Endothelial cell (in vitro differentiated cells): ENCODE results near the gene RGS2. TPM values are rescaled to one million over a fixed set of nuclear protein-coding genes. Genes with fewer than 3 reads are reported as not detected.

ENCODE experiments used
- DNase-seq: peaks from one replicate; pipeline ENCODE4 v3.0.0; 2021; ENCODE audit warnings: low spot score
- H3K27ac Mint-ChIP-seq: one replicate; pipeline ENCODE4 v1.8.0; 2021; ENCODE audit warnings: mixed read lengths, inconsistent platforms; ENCODE audit not compliant: unreplicated experiment
- H3K27me3 Mint-ChIP-seq: one replicate; pipeline ENCODE4 v1.8.0; 2021; ENCODE audit warnings: mild to moderate bottlenecking, moderate library complexity, mixed read lengths, inconsistent platforms; ENCODE audit not compliant: unreplicated experiment
- H3K36me3 Mint-ChIP-seq: one replicate; pipeline ENCODE4 v1.8.0; 2021; ENCODE audit warnings: mild to moderate bottlenecking, low read depth, mixed read lengths, inconsistent platforms; ENCODE audit not compliant: unreplicated experiment
- H3K4me1 Mint-ChIP-seq: one replicate; pipeline ENCODE4 v1.8.0; 2021; ENCODE audit warnings: mild to moderate bottlenecking, mixed read lengths, inconsistent platforms; ENCODE audit not compliant: unreplicated experiment
- H3K4me3 Mint-ChIP-seq: one replicate; pipeline ENCODE4 v1.8.0; 2021; ENCODE audit warnings: mild to moderate bottlenecking, mixed read lengths, inconsistent platforms; ENCODE audit not compliant: unreplicated experiment
- H3K9me3 Mint-ChIP-seq: one replicate; pipeline ENCODE4 v1.8.0; 2021; ENCODE audit warnings: mixed read lengths, inconsistent platforms; ENCODE audit not compliant: unreplicated experiment
- total RNA-seq: library from RNA; stranded (reverse); fragmentation: NEBNext Ultra II Directional; extraction: Animal tissue kit (Norgen Biotek cat#: 25700); gene quantifications from one replicate; pipeline ENCODE4 v1.2.1, GENCODE V29; 2021; ENCODE audit not compliant: unreplicated experiment
- TF ChIP-seq, protein P1 (sequence below): fragments of 200-600 bp; sonication (generic); IDR thresholded peaks from one replicate; pipeline ENCODE4 v1.5.0; 2021; ENCODE audit warnings: antibody characterized with exemption; ENCODE audit not compliant: unreplicated experiment

The RGS2 gene
- total RNA-seq, 1 donor from 2014 or later, result 4.7 TPM

DNA sequence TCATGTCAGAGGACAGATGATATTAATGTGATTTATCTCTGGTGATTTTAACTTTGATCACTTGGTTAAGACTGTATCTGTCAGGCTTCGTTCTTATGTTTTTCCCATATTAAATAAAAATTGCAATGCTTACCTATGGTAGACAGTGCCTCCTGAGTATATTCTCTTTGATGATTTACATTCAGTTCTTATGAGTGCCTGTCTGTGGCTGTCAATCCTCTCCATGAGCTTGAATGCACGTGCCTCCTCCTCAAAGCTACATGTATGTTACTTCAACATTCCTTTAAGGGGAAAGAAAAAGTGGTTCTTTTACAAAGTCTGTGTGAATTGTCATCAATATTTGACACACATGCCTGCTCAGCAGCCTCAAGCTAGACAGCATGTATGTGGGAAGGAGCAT, 44.2 kb upstream of the RGS2 start:
- TF ChIP-seq, protein P1, sequence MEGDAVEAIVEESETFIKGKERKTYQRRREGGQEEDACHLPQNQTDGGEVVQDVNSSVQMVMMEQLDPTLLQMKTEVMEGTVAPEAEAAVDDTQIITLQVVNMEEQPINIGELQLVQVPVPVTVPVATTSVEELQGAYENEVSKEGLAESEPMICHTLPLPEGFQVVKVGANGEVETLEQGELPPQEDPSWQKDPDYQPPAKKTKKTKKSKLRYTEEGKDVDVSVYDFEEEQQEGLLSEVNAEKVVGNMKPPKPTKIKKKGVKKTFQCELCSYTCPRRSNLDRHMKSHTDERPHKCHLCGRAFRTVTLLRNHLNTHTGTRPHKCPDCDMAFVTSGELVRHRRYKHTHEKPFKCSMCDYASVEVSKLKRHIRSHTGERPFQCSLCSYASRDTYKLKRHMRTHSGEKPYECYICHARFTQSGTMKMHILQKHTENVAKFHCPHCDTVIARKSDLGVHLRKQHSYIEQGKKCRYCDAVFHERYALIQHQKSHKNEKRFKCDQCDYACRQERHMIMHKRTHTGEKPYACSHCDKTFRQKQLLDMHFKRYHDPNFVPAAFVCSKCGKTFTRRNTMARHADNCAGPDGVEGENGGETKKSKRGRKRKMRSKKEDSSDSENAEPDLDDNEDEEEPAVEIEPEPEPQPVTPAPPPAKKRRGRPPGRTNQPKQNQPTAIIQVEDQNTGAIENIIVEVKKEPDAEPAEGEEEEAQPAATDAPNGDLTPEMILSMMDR, result no peak
- Mint-ChIP-seq H3K27me3 (no peaks in the 10 kb centered on the region), H3K36me3 (no peaks in the 10 kb centered on the region), H3K9me3 (no peaks in the 10 kb centered on the region), H3K4me3 (no peak overlapping the region), H3K27ac (no peak overlapping the region), H3K4me1 (peaks cover 16% of the 10 kb centered on the region)
- no peak for DNase-seq

DNA sequence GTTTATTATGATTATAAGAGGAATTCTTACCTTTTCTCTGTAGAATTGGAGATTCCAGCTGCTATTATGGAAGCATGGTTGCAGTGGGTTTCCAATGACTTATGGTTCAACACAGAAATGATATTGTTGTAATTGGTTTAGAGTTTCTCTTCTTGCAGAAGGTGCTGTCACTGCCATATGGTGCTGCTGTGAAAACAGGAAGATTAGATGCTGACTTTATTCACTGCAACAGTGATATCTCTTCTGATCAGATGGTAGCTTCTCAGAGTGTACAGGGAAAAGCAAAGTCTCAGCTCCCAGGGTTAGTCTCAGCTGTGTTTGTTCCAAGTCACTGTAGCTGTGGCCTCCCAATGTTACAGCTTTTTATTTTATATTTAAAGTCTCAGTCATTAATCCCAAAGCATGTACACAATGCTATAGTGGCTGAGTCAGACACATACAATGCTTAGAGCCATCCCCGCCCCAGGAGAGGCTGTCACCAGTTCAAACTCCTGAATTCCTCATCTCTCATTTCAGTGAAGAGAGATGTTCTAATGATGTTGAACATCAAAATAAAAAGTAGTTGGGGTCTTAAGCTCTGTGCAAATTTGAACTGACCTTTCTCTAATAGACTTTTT, 42.7 kb upstream of the RGS2 start:
- H3K4me1 Mint-ChIP-seq, result peaks cover 9% of the 10 kb centered on the region
- no peaks in the 10 kb centered on the region for H3K27me3 Mint-ChIP-seq
- no peaks in the 10 kb centered on the region for H3K36me3 Mint-ChIP-seq
- no peaks in the 10 kb centered on the region for H3K9me3 Mint-ChIP-seq
- TF ChIP-seq, protein P1, result no peak
- DNase-seq, result no peak
- no peak overlapping the region for H3K4me3 Mint-ChIP-seq
- no peak overlapping the region for H3K27ac Mint-ChIP-seq

DNA sequence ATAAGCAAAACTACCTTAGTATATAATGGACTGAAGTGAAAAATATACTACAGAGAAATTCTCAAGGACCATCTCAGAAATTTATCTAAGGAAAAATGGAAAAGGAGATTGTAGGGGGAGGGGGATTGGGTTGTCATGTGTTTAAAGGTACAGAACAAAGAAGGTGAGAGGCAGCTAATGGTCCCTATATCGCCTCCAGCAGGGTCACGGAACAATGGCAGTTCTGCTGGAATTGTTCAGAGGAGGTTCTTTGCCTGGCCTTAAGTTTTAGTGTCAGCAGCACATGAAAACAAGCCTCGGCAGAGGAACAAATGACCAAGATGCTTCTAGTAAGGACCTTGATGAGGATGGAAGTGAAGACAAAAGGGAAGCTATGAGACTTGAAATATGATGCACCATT, 42.0 kb upstream of the RGS2 start:
- H3K27ac Mint-ChIP-seq, result no peak overlapping the region
- TF ChIP-seq, protein P1, result no peak
- H3K36me3 Mint-ChIP-seq, result no peaks in the 10 kb centered on the region
- peaks cover 6% of the 10 kb centered on the region for H3K4me1 Mint-ChIP-seq
- H3K27me3 Mint-ChIP-seq, result no peaks in the 10 kb centered on the region
- no peaks in the 10 kb centered on the region for H3K9me3 Mint-ChIP-seq
- no peak overlapping the region for H3K4me3 Mint-ChIP-seq
- no peak for DNase-seq

GRCh38 chr1:192767798-192768197, 41.0 kb upstream of the RGS2 start:
- peaks cover 2% of the 10 kb centered on the region for H3K4me1 Mint-ChIP-seq
- TF ChIP-seq, protein P1, result no peak
- H3K36me3 Mint-ChIP-seq, result no peaks in the 10 kb centered on the region
- H3K27ac Mint-ChIP-seq, result no peak overlapping the region
- no peak overlapping the region for H3K4me3 Mint-ChIP-seq
- DNase-seq, result no peak
- no peaks in the 10 kb centered on the region for H3K27me3 Mint-ChIP-seq
- H3K9me3 Mint-ChIP-seq, result no peaks in the 10 kb centered on the region

- DNase-seq, result no peak
- no peaks in the 10 kb centered on the region for H3K36me3 Mint-ChIP-seq
- H3K9me3 Mint-ChIP-seq, result no peaks in the 10 kb centered on the region
- H3K4me1 Mint-ChIP-seq, result no peaks in the 10 kb centered on the region
- TF ChIP-seq, protein P1, result no peak
- no peaks in the 10 kb centered on the region for H3K27me3 Mint-ChIP-seq
- H3K27ac Mint-ChIP-seq, result no peak overlapping the region
- H3K4me3 Mint-ChIP-seq, result no peak overlapping the region
Measured at GRCh38 chr1:192768463-192768862, 40.4 kb upstream of the RGS2 start.
